Measurements from ENCODE around the gene GADD45G.
A peak's percentile ranks its signal among the peaks of the same experiment; 100 is the strongest.

The GADD45G gene, protein sequence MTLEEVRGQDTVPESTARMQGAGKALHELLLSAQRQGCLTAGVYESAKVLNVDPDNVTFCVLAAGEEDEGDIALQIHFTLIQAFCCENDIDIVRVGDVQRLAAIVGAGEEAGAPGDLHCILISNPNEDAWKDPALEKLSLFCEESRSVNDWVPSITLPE

GRCh38 chr9:89604729-89605464 lies at the start of gene GADD45G:
Gene GADD45G (plus strand): TSS chr9:89605012. CDS start chr9:89605122, 110 bp downstream.
- H3K4me3 Mint-ChIP-seq = peak within 1 kb of the TSS; percentile 94
- H3K27ac Mint-ChIP-seq = peak within 1 kb of the TSS; percentile 86
- H3K27me3 Mint-ChIP-seq = peaks cover 1% of the 10 kb centered on the region
- H3K36me3 Mint-ChIP-seq = no peaks in the 10 kb centered on the region
- peaks cover 30% of the 10 kb centered on the region for H3K4me1 Mint-ChIP-seq
- H3K9me3 Mint-ChIP-seq = no peaks in the 10 kb centered on the region

DNA sequence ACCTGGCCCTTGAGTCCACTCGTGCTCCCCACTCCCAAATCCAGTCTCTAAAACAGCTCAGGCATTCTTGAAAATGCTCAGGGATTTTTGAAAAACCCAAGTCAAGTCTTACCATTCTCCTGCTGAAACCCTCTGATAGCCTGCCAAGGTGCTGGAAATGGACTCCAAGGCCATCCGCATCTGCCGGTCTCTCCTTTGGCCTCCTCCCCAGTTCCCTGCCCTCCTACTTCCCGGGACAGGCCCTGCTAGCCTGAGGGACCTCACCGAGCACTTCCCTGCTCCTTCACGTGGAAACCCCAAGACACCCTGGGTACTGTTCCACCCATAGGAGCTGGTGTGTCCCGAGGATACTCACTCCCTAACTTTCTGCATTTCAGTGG lies 49.8 kb upstream of the GADD45G start:
- H3K4me3 Mint-ChIP-seq = no peak overlapping the region
- no peak overlapping the region for H3K27ac Mint-ChIP-seq
- H3K4me1 Mint-ChIP-seq = peaks cover 21% of the 10 kb centered on the region
- no peaks in the 10 kb centered on the region for H3K27me3 Mint-ChIP-seq
- H3K9me3 Mint-ChIP-seq = no peaks in the 10 kb centered on the region
- no peaks in the 10 kb centered on the region for H3K36me3 Mint-ChIP-seq

GRCh38 chr9:89555451-89556375 lies 49.1 kb upstream of the GADD45G start:
- Mint-ChIP-seq H3K27ac (peak overlapping the region; percentile 38), H3K27me3 (no peaks in the 10 kb centered on the region), H3K36me3 (no peaks in the 10 kb centered on the region), H3K4me1 (peaks cover 16% of the 10 kb centered on the region), H3K4me3 (no peak overlapping the region), H3K9me3 (no peaks in the 10 kb centered on the region)

GRCh38 chr9:89558196-89558899 lies 46.5 kb upstream of the GADD45G start:
- Mint-ChIP-seq H3K27me3 (no peaks in the 10 kb centered on the region), H3K36me3 (no peaks in the 10 kb centered on the region), H3K27ac (no peak overlapping the region), H3K4me3 (no peak overlapping the region), H3K4me1 (peaks cover 16% of the 10 kb centered on the region), H3K9me3 (no peaks in the 10 kb centered on the region)

GRCh38 chr9:89558948-89559347 lies 45.9 kb upstream of the GADD45G start:
- Mint-ChIP-seq H3K27ac (no peak overlapping the region), H3K4me1 (peaks cover 16% of the 10 kb centered on the region), H3K27me3 (no peaks in the 10 kb centered on the region), H3K9me3 (no peaks in the 10 kb centered on the region), H3K4me3 (no peak overlapping the region), H3K36me3 (no peaks in the 10 kb centered on the region)

- Mint-ChIP-seq H3K27ac (no peak overlapping the region), H3K27me3 (no peaks in the 10 kb centered on the region), H3K4me3 (no peak overlapping the region), H3K9me3 (no peaks in the 10 kb centered on the region), H3K4me1 (peaks cover 12% of the 10 kb centered on the region), H3K36me3 (peaks cover 3% of the 10 kb centered on the region)
These were observed 42.5 kb upstream of the GADD45G start for GRCh38 chr9:89562186-89562814.

DNA sequence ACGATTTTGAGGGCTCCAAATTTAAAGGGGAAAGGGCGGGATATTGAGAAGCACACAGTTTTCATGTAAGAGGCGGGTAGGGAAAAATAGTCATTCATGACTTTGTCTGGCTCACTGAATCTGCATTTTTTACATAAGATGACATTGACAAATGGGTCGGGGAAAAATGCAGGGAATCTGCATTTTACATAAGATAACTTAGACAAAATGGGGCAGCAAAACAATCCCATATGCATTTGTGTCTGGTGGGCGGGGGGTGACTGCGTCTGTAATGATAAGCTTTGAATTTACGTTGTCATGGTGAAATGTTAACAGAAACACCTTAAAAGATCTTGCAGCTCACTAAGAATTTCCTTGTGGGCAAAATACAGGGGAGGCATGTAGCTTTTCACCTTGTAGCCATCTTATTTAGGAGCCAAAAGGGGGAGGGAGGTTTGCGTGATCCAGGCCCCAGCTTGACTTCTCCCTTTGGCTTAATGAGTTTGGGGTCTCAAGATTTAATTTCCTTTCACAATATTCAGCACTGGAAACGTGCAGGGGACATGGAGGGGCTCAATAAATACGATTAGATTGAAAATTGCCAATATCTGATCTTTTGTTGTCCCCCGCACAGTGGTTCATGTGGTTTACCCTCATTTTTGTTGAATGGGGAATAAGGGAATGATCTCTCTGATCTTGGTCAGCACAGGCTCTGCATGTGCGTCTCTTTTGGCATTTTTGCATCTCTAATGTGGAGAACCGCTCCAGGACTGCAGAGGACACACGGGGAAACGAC lies 41.1 kb upstream of the GADD45G start:
- Mint-ChIP-seq H3K27ac (no peak overlapping the region), H3K4me1 (no peaks in the 10 kb centered on the region), H3K9me3 (no peaks in the 10 kb centered on the region), H3K36me3 (peaks cover 3% of the 10 kb centered on the region), H3K4me3 (no peak overlapping the region), H3K27me3 (no peaks in the 10 kb centered on the region)

DNA sequence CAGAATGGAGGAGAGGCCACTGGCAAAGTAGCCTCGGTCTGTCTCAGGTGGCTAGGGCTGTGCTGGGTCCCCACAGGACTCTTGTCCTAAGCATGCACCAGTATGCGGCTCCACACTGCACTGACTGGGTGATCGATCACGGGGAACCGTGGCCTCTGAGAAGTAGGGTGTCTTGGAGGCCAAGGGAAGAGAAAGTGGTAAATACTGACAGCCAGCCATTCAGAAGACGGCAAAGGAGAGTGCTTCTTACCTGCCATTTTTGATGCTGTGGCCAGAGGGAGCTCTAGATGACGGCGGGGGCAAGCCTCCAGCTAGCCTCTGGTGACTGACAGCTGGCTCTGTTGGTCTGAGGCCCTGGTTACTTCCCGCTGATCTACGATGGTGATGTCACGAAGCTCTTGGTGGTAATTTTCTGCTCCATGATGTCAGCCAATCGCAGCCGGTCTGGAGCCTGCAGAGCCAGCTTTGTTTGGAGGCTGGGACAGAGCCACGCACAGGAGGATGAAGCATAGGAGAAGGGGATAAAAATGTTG lies 40.4 kb upstream of the GADD45G start:
- Mint-ChIP-seq H3K27me3 (no peaks in the 10 kb centered on the region), H3K4me3 (no peak overlapping the region), H3K36me3 (peaks cover 3% of the 10 kb centered on the region), H3K4me1 (no peaks in the 10 kb centered on the region), H3K9me3 (no peaks in the 10 kb centered on the region), H3K27ac (no peak overlapping the region)

GRCh38 chr9:89567649-89568048 lies 37.2 kb upstream of the GADD45G start:
- H3K27ac Mint-ChIP-seq = no peak overlapping the region
- H3K36me3 Mint-ChIP-seq = peaks cover 3% of the 10 kb centered on the region
- no peak overlapping the region for H3K4me3 Mint-ChIP-seq
- no peaks in the 10 kb centered on the region for H3K27me3 Mint-ChIP-seq
- H3K4me1 Mint-ChIP-seq = no peaks in the 10 kb centered on the region
- no peaks in the 10 kb centered on the region for H3K9me3 Mint-ChIP-seq

- Mint-ChIP-seq H3K4me3 (no peak overlapping the region), H3K36me3 (no peaks in the 10 kb centered on the region), H3K4me1 (no peaks in the 10 kb centered on the region), H3K27me3 (peaks cover 4% of the 10 kb centered on the region), H3K27ac (no peak overlapping the region), H3K9me3 (no peaks in the 10 kb centered on the region)
These were observed 30.5 kb upstream of the GADD45G start for GRCh38 chr9:89574309-89574708.

- H3K27ac Mint-ChIP-seq = no peak overlapping the region
- no peaks in the 10 kb centered on the region for H3K9me3 Mint-ChIP-seq
- no peak overlapping the region for H3K4me3 Mint-ChIP-seq
- H3K27me3 Mint-ChIP-seq = peaks cover 8% of the 10 kb centered on the region
- no peaks in the 10 kb centered on the region for H3K36me3 Mint-ChIP-seq
- peaks cover 8% of the 10 kb centered on the region for H3K4me1 Mint-ChIP-seq
These were observed 28.4 kb upstream of the GADD45G start for GRCh38 chr9:89576404-89576839.

DNA sequence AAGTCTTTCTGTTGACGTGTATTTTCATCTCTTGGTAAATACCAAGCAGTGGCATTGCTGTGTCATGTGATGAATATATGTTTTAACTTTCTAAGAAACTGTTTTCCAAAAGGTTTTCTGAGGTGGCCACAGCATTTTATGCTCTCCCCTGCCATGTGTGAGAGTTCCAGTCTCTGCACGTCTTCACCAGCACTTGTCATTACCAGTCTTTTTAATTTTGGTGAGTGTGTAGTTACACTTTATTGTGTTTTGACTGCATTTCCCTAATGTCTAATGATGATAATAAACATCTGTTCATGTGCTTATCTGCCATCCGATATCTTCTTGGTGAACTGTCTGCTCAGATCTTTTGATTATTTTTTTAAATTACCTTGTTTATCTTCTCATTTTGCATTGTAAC lies 27.4 kb upstream of the GADD45G start:
- Mint-ChIP-seq H3K27me3 (peaks cover 9% of the 10 kb centered on the region), H3K27ac (no peak overlapping the region), H3K4me3 (no peak overlapping the region), H3K4me1 (peaks cover 8% of the 10 kb centered on the region), H3K36me3 (no peaks in the 10 kb centered on the region), H3K9me3 (no peaks in the 10 kb centered on the region)

DNA sequence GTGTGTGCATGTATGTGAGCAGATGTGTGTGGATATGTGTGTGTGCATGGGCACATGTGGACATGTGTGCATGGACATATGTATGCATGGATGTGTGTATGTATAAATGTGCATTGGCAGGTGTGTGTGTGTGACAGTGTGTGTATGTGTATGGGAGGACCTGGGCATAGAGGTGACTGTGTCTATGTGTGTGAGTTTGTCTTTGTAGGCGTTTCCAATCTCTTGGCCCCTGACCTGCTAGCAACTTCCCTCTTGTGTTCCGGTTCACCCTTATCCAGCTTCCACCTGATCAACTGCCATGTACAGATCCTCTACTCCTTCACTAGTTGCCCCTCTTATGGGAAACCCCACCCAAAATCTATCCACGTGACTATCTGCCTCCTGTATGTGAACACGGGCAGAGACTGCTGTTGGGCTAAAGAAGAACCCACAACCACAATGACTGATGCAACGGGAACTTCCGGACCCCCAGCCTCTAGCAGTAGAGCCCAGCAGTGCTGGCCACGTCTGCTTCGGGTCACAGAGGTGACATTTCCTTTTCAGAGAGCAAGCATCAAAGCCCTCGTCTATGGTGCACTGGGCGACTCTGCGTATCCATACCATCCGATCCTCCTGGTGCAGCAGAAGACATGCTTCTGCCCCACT lies 24.9 kb upstream of the GADD45G start:
- Mint-ChIP-seq H3K36me3 (peaks cover 4% of the 10 kb centered on the region), H3K4me3 (no peak overlapping the region), H3K4me1 (peaks cover 8% of the 10 kb centered on the region), H3K27me3 (peaks cover 13% of the 10 kb centered on the region), H3K9me3 (peaks cover 5% of the 10 kb centered on the region), H3K27ac (no peak overlapping the region)

- H3K9me3 Mint-ChIP-seq = peaks cover 5% of the 10 kb centered on the region
- no peaks in the 10 kb centered on the region for H3K4me1 Mint-ChIP-seq
- no peak overlapping the region for H3K4me3 Mint-ChIP-seq
- peaks cover 6% of the 10 kb centered on the region for H3K27me3 Mint-ChIP-seq
- peaks cover 4% of the 10 kb centered on the region for H3K36me3 Mint-ChIP-seq
- peak overlapping the region; percentile 43 for H3K27ac Mint-ChIP-seq
These were observed 18.5 kb upstream of the GADD45G start for GRCh38 chr9:89586311-89586710.

Measured in activated naive CD4-positive, alpha-beta T cell treated with anti-CD3 and anti-CD28 coated beads, Interleukin-2, amount 50 U/mL, for 24 hours (primary cell).